Fibroblast of skin of left biceps (primary cell): ENCODE data around the gene SLAMF7.
"Not testable (repeated sequence)": the region's sequence is repeated elsewhere in the genome, so short reads cannot be mapped to it uniquely, and the experiment has no call there.

Source experiments
- DNase-seq, 2 experiments: peaks; one replicate each; pipeline ENCODE4 v3.0.0-alpha.2; 2013; ENCODE audit warnings: low read depth in 2 of 2

SLAMF7 gene

GRCh38 chr1:160720356-160721085 is 18.5 kb upstream of the SLAMF7 start:
- DNase-seq, result no peak

GRCh38 chr1:160721473-160721872 is 17.6 kb upstream of the SLAMF7 start:
- no peak for DNase-seq

- no peak for DNase-seq
These were observed 16.3 kb upstream of the SLAMF7 start for GRCh38 chr1:160722726-160723125.

GRCh38 chr1:160723332-160723731 is 15.7 kb upstream of the SLAMF7 start:
- DNase-seq, result no peak

GRCh38 chr1:160724465-160725242 is 14.4 kb upstream of the SLAMF7 start:
- no peak for DNase-seq

GRCh38 chr1:160726114-160726497 is 12.9 kb upstream of the SLAMF7 start:
- DNase-seq, result no peak

GRCh38 chr1:160726498-160727315 is 12.3 kb upstream of the SLAMF7 start:
- DNase-seq, result peak in 1 of 2 experiments; percentile 3

- no peak for DNase-seq
These were observed 11.8 kb upstream of the SLAMF7 start for GRCh38 chr1:160727316-160727640.

GRCh38 chr1:160731564-160731963 is 7.5 kb upstream of the SLAMF7 start:
- DNase-seq, result not testable (repeated sequence)

GRCh38 chr1:160731990-160732389 is 7.1 kb upstream of the SLAMF7 start:
- no peak for DNase-seq

- DNase-seq, result no peak
These were observed 5.1 kb upstream of the SLAMF7 start for GRCh38 chr1:160733898-160734297.

GRCh38 chr1:160734301-160734700 is 4.7 kb upstream of the SLAMF7 start:
- no peak for DNase-seq

- DNase-seq, result no peak
These were observed 776 bp upstream of the SLAMF7 start for GRCh38 chr1:160738271-160738670.

- DNase-seq, result no peak
These were observed 1.2 kb downstream of the SLAMF7 start for GRCh38 chr1:160740133-160740688.

GRCh38 chr1:160741092-160741501 is 2.0 kb downstream of the SLAMF7 start:
- no peak for DNase-seq

GRCh38 chr1:160741612-160742348 is 2.7 kb downstream of the SLAMF7 start:
- DNase-seq, result no peak

GRCh38 chr1:160742428-160743127 is 3.5 kb downstream of the SLAMF7 start:
- DNase-seq, result no peak

GRCh38 chr1:160743266-160743665 is 4.2 kb downstream of the SLAMF7 start:
- DNase-seq, result no peak

- no peak for DNase-seq
These were observed 5.3 kb downstream of the SLAMF7 start for GRCh38 chr1:160744199-160744851.

- no peak for DNase-seq
These were observed 5.9 kb downstream of the SLAMF7 start for GRCh38 chr1:160744852-160745520.
